ENCODE results near the gene METTL22.

METTL22 gene

GRCh38 chr16:8620535-8620934 is 963 bp upstream of the METTL22 start:
- no peak overlapping the region for H3K27ac ChIP-seq (replicated peaks)
- H3K4me3 ChIP-seq (replicated peaks; ENCODE audit: insufficient read depth, low read length): no peak overlapping the region
- TF ChIP-seq POLR2AphosphoS5 (IDR thresholded peaks at IDR 0.05; ENCODE audit: low read depth) (no peak), CTCF (IDR thresholded peaks at IDR 0.05; ENCODE audit: insufficient read depth, low read length) (no peak), SPI1 (IDR thresholded peaks at IDR 0.05; ENCODE audit: borderline replicate concordance, low read depth) (no peak), REST (IDR thresholded peaks at IDR 0.05; ENCODE audit: insufficient replicate concordance, low read depth) (no peak), GABPA (IDR thresholded peaks at IDR 0.05; ENCODE audit: low read depth) (no peak)

GRCh38 chr16:8621222-8621571 is 301 bp upstream of the METTL22 start:
- Histone ChIP-seq H3K27ac (replicated peaks) (peak overlapping the region; percentile 84), H3K27me3 (ENCODE audit: insufficient read depth, poor library complexity, severe bottlenecking) (peaks cover 3% of the 10 kb centered on the region), H3K4me3 (replicated peaks; ENCODE audit: insufficient read depth, low read length) (peak overlapping the region; percentile 70)
- no peak for TF ChIP-seq SPI1 (IDR thresholded peaks at IDR 0.05; ENCODE audit: borderline replicate concordance, low read depth)
- TF ChIP-seq POLR2AphosphoS5 (IDR thresholded peaks at IDR 0.05; ENCODE audit: low read depth): no peak
- TF ChIP-seq REST (IDR thresholded peaks at IDR 0.05; ENCODE audit: insufficient replicate concordance, low read depth): no peak
- no peak for TF ChIP-seq GABPA (IDR thresholded peaks at IDR 0.05; ENCODE audit: low read depth)
- no peak for TF ChIP-seq CTCF (IDR thresholded peaks at IDR 0.05; ENCODE audit: insufficient read depth, low read length)
- DNase-seq (ENCODE audit: low read depth in 1 of 2, low spot score in 1 of 2): no peak

More at GRCh38 chr16:8620535-8620934, 963 bp upstream of the METTL22 start:
- H3K27me3 ChIP-seq (ENCODE audit: insufficient read depth, poor library complexity, severe bottlenecking): peaks cover 3% of the 10 kb centered on the region
- no peak for DNase-seq (ENCODE audit: low read depth in 1 of 2, low spot score in 1 of 2)

DNA sequence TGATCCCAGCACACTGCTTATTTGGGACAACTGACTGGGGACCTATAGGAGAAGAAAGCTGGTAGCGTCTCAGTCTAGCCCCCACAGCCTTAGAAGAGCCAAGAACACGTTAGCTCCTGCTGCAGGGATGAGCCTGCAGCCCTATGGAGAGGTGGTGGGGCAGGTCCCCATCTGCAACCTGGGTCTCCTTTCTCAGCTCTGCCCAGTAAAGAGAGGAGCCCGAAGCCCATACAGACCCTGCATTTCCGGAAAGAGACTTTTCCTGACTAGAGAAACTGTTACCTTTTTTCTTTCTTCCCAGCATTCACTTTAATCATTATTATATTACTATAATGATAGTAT is 788 bp downstream of the METTL22 start:
- peaks cover 3% of the 10 kb centered on the region for H3K27me3 ChIP-seq (ENCODE audit: insufficient read depth, poor library complexity, severe bottlenecking)
- H3K4me3 ChIP-seq (replicated peaks; ENCODE audit: insufficient read depth, low read length): peak overlapping the region; percentile 70
- no peak for DNase-seq (ENCODE audit: low read depth in 1 of 2, low spot score in 1 of 2)
- peak overlapping the region; percentile 84 for H3K27ac ChIP-seq (replicated peaks)
- TF ChIP-seq POLR2AphosphoS5 (IDR thresholded peaks at IDR 0.05; ENCODE audit: low read depth) (no peak), GABPA (IDR thresholded peaks at IDR 0.05; ENCODE audit: low read depth) (no peak), SPI1 (IDR thresholded peaks at IDR 0.05; ENCODE audit: borderline replicate concordance, low read depth) (no peak), REST (IDR thresholded peaks at IDR 0.05; ENCODE audit: insufficient replicate concordance, low read depth) (no peak), CTCF (IDR thresholded peaks at IDR 0.05; ENCODE audit: insufficient read depth, low read length) (no peak)
